T-helper 17 cell (primary cell): ENCODE measurements around the gene JAKMIP3. TPM values are rescaled to one million over a fixed set of nuclear protein-coding genes. Genes with fewer than 3 reads are reported as not detected.

Experiments
- ATAC-seq: fragments of 150-1000 bp; cut with Tn5 transposase; 2 replicates; pipeline ENCODE4 v1.10.0; 2021; ENCODE audit warnings: mild to moderate bottlenecking, moderate library complexity
- DNase-seq, 3 donors: peaks; one replicate each; pipeline versions ENCODE4 v3.0.0 to v3.0.0-alpha.2; 2020 to 2021
- H3K9me3 ChIP-seq: one replicate; pipeline ENCODE4 v1.7.0; 2013; ENCODE audit warnings: low read length, mild to moderate bottlenecking; ENCODE audit not compliant: control insufficient read depth, poor library complexity, severe bottlenecking
- H3K27ac Mint-ChIP-seq: one replicate; pipeline ENCODE4 v1.8.0; 2022; ENCODE audit warnings: mild to moderate bottlenecking, moderate library complexity, mixed read lengths
- H3K27me3 Mint-ChIP-seq: one replicate; pipeline ENCODE4 v1.8.0; 2022; ENCODE audit warnings: mixed read lengths
- H3K36me3 Mint-ChIP-seq: one replicate; pipeline ENCODE4 v1.8.0; 2022; ENCODE audit warnings: low read depth, mixed read lengths
- H3K4me1 Mint-ChIP-seq: one replicate; pipeline ENCODE4 v1.8.0; 2022; ENCODE audit warnings: mild to moderate bottlenecking, mixed read lengths
- H3K4me3 Mint-ChIP-seq: one replicate; pipeline ENCODE4 v1.8.0; 2022; ENCODE audit warnings: mild to moderate bottlenecking, moderate library complexity, mixed read lengths
- total RNA-seq, 4 donors: library from RNA in 2 of 4; stranded (reverse) in 2 of 4; gene quantifications; one replicate each; pipeline ENCODE4 v1.2.3 and lab custom pipeline; 2022 to 2026

Gene JAKMIP3
- total RNA-seq, 2 donors from 2014 or later: 0.22 to 0.39 TPM

GRCh38 chr10:132100556-132101349 lies 35.0 kb downstream of the JAKMIP3 start:
- DNase-seq (no peak), ATAC-seq (no peak)
- H3K9me3 ChIP-seq: no peaks in the 10 kb centered on the region
- Mint-ChIP-seq H3K27me3 (peaks cover 54% of the 10 kb centered on the region), H3K27ac (no peak overlapping the region), H3K36me3 (no peaks in the 10 kb centered on the region), H3K4me1 (no peaks in the 10 kb centered on the region), H3K4me3 (no peak overlapping the region)

GRCh38 chr10:132101529-132101928 lies 35.8 kb downstream of the JAKMIP3 start:
- DNase-seq (no peak), ATAC-seq (no peak)
- H3K27me3 Mint-ChIP-seq: peaks cover 47% of the 10 kb centered on the region
- peak overlapping the region; percentile 52 for H3K4me3 Mint-ChIP-seq
- no peaks in the 10 kb centered on the region for H3K4me1 Mint-ChIP-seq
- H3K9me3 ChIP-seq: no peaks in the 10 kb centered on the region
- H3K36me3 Mint-ChIP-seq: no peaks in the 10 kb centered on the region
- no peak overlapping the region for H3K27ac Mint-ChIP-seq

- DNase-seq (no peak), ATAC-seq (no peak)
- H3K27me3 Mint-ChIP-seq: peaks cover 40% of the 10 kb centered on the region
- H3K4me1 Mint-ChIP-seq: no peaks in the 10 kb centered on the region
- H3K9me3 ChIP-seq: no peaks in the 10 kb centered on the region
- H3K4me3 Mint-ChIP-seq: no peak overlapping the region
- no peaks in the 10 kb centered on the region for H3K36me3 Mint-ChIP-seq
- no peak overlapping the region for H3K27ac Mint-ChIP-seq
These were observed 36.4 kb downstream of the JAKMIP3 start for GRCh38 chr10:132102071-132102716.

- DNase-seq: no peak
- no peak overlapping the region for H3K27ac Mint-ChIP-seq
- no peaks in the 10 kb centered on the region for H3K9me3 ChIP-seq
- ATAC-seq: no peak
- no peaks in the 10 kb centered on the region for H3K4me1 Mint-ChIP-seq
- no peaks in the 10 kb centered on the region for H3K36me3 Mint-ChIP-seq
- no peak overlapping the region for H3K4me3 Mint-ChIP-seq
- H3K27me3 Mint-ChIP-seq: peaks cover 40% of the 10 kb centered on the region
These were observed 37.0 kb downstream of the JAKMIP3 start for GRCh38 chr10:132102717-132103110.

- ATAC-seq (no peak), DNase-seq (no peak)
- Mint-ChIP-seq H3K27ac (no peak overlapping the region), H3K4me1 (no peaks in the 10 kb centered on the region), H3K36me3 (no peaks in the 10 kb centered on the region), H3K4me3 (no peak overlapping the region), H3K27me3 (peaks cover 35% of the 10 kb centered on the region)
- no peaks in the 10 kb centered on the region for H3K9me3 ChIP-seq
These were observed 37.6 kb downstream of the JAKMIP3 start for GRCh38 chr10:132103116-132103910.

GRCh38 chr10:132104062-132104461 lies 38.3 kb downstream of the JAKMIP3 start:
- Mint-ChIP-seq H3K4me3 (no peak overlapping the region), H3K27me3 (peaks cover 30% of the 10 kb centered on the region), H3K36me3 (no peaks in the 10 kb centered on the region), H3K27ac (no peak overlapping the region), H3K4me1 (no peaks in the 10 kb centered on the region)
- H3K9me3 ChIP-seq: no peaks in the 10 kb centered on the region
- no peak for ATAC-seq
- no peak for DNase-seq

GRCh38 chr10:132104471-132105301 lies 38.9 kb downstream of the JAKMIP3 start:
- H3K27me3 Mint-ChIP-seq: peaks cover 30% of the 10 kb centered on the region
- no peak overlapping the region for H3K4me3 Mint-ChIP-seq
- H3K36me3 Mint-ChIP-seq: no peaks in the 10 kb centered on the region
- DNase-seq (no peak), ATAC-seq (no peak)
- H3K4me1 Mint-ChIP-seq: no peaks in the 10 kb centered on the region
- no peak overlapping the region for H3K27ac Mint-ChIP-seq
- no peaks in the 10 kb centered on the region for H3K9me3 ChIP-seq

- no peaks in the 10 kb centered on the region for H3K9me3 ChIP-seq
- peaks cover 30% of the 10 kb centered on the region for H3K27me3 Mint-ChIP-seq
- no peaks in the 10 kb centered on the region for H3K4me1 Mint-ChIP-seq
- ATAC-seq (no peak), DNase-seq (no peak)
- no peak overlapping the region for H3K4me3 Mint-ChIP-seq
- H3K27ac Mint-ChIP-seq: no peak overlapping the region
- H3K36me3 Mint-ChIP-seq: no peaks in the 10 kb centered on the region
These were observed 39.7 kb downstream of the JAKMIP3 start for GRCh38 chr10:132105302-132105995.

- no peaks in the 10 kb centered on the region for H3K9me3 ChIP-seq
- ATAC-seq (no peak), DNase-seq (no peak)
- H3K27ac Mint-ChIP-seq: no peak overlapping the region
- no peaks in the 10 kb centered on the region for H3K4me1 Mint-ChIP-seq
- H3K36me3 Mint-ChIP-seq: no peaks in the 10 kb centered on the region
- H3K27me3 Mint-ChIP-seq: peaks cover 22% of the 10 kb centered on the region
- H3K4me3 Mint-ChIP-seq: no peak overlapping the region
These were observed 40.7 kb downstream of the JAKMIP3 start for GRCh38 chr10:132106431-132106830.

- ATAC-seq (no peak), DNase-seq (no peak)
- Mint-ChIP-seq H3K36me3 (no peaks in the 10 kb centered on the region), H3K4me1 (no peaks in the 10 kb centered on the region), H3K4me3 (no peak overlapping the region), H3K27me3 (peaks cover 12% of the 10 kb centered on the region), H3K27ac (no peak overlapping the region)
- no peaks in the 10 kb centered on the region for H3K9me3 ChIP-seq
These were observed 41.6 kb downstream of the JAKMIP3 start for GRCh38 chr10:132107186-132107948.

GRCh38 chr10:132107949-132108877 lies 42.5 kb downstream of the JAKMIP3 start:
- H3K27me3 Mint-ChIP-seq: peaks cover 12% of the 10 kb centered on the region
- H3K9me3 ChIP-seq: no peaks in the 10 kb centered on the region
- no peak overlapping the region for H3K27ac Mint-ChIP-seq
- H3K4me1 Mint-ChIP-seq: no peaks in the 10 kb centered on the region
- no peaks in the 10 kb centered on the region for H3K36me3 Mint-ChIP-seq
- DNase-seq: no peak
- no peak for ATAC-seq
- H3K4me3 Mint-ChIP-seq: no peak overlapping the region
